Activated CD8-positive, alpha-beta memory T cell treated with anti-CD3 and anti-CD28 coated beads, Interleukin-2, amount 10 ng/mL, durations not matched to agents 7 days and 5 days (primary cell): ENCODE measurements around the gene ADA. TPM values are rescaled to one million over a fixed set of nuclear protein-coding genes. Genes with fewer than 3 reads are reported as not detected.

Source experiments
- ATAC-seq: fragments of 150-1000 bp; cut with Tn5 transposase; one replicate; pipeline ENCODE4 v1.10.0; 2021; ENCODE audit warnings: moderate library complexity
- CTCF ChIA-PET: fragments of 350-600 bp; sonication (Branson Sonifier 250); formaldehyde crosslinking; loops from one replicate; lab custom pipeline; 2021; ENCODE audit warnings: antibody characterized with exemption; lab: Charles Lee
- DNase-seq: peaks from one replicate; pipeline ENCODE4 v3.0.0-alpha.2; 2020
- H3K27ac Mint-ChIP-seq: one replicate; pipeline ENCODE4 v1.8.0; 2021; ENCODE audit warnings: mild to moderate bottlenecking, mixed read lengths
- H3K27me3 Mint-ChIP-seq: one replicate; pipeline ENCODE4 v1.8.0; 2021; ENCODE audit warnings: mixed read lengths
- H3K36me3 Mint-ChIP-seq: one replicate; pipeline ENCODE4 v1.8.0; 2021; ENCODE audit warnings: mild to moderate bottlenecking, mixed read lengths
- H3K4me1 Mint-ChIP-seq: one replicate; pipeline ENCODE4 v1.8.0; 2021; ENCODE audit warnings: mixed read lengths
- H3K4me3 Mint-ChIP-seq: one replicate; pipeline ENCODE4 v1.8.0; 2021; ENCODE audit warnings: mild to moderate bottlenecking, moderate library complexity, mixed read lengths
- H3K9me3 Mint-ChIP-seq: one replicate; pipeline ENCODE4 v1.8.0; 2022; ENCODE audit warnings: low read depth, mixed read lengths
- total RNA-seq, 2 experiments: library from RNA; stranded (reverse); gene quantifications; one replicate each; pipeline ENCODE4 v1.2.3, GENCODE V29; 2021

Gene ADA
- total RNA-seq, 2 experiments from 2014 or later: 81.4 to 114 TPM

DNA sequence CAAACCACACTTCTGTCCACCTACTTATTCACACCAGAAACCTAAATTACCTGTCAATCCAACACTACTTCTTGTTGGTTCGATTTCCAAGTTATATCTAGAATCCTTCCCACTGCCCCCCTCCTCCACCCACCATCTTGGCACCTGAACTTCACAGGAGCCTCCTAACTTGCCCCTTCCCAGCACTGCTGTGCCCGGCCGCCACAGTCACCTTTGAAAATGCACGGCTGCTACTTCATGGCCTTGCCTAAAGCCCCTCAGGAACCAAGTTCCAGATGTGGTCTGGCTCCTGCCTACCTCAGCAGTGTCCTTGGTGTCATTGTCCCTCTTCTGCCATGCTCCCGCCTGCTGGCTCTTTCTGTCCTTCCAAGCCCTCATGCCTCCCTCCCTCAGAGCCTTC, 37.9 kb downstream of the ADA start:
- DNase-seq (no peak), ATAC-seq (no peak)
- Mint-ChIP-seq H3K4me1 (peaks cover 30% of the 10 kb centered on the region), H3K27ac (no peak overlapping the region), H3K9me3 (no peaks in the 10 kb centered on the region), H3K27me3 (no peaks in the 10 kb centered on the region), H3K4me3 (no peak overlapping the region), H3K36me3 (peaks cover 14% of the 10 kb centered on the region)
- CTCF ChIA-PET: interaction anchor here (1.4 kb wide), 1 partner anchor 23 kb away, joined by 3 read pairs; no protein-coding TSS in a partner anchor

DNA sequence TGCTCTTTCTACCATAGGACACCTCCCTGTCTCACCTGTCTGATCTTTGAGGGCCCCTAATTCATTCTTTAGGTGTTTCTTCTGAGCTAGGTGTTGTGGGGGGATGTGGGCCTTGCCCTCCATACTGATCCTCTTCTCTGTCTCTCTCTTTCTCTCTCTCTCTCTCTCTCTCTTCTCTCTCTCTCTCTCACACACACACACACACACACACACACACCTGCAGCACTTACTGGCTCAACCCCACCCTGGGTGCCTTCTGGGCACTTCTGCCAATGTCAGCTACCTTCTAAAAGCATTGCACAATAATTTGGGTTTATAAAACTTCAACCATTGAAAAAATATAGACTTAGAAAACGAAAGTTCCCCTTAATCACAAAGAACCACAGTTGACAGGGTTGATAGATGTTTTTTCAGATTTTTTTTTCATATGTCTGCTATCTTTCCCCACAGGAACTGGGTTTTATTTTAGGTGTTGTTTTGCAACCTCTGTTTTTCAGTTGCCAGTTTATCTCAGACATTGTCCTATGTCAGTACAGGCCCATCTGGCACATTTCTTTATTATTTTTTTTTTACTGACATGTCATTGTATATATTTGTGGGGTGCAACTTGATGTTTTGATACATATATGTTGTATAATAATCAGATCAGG, 41.1 kb downstream of the ADA start:
- no peak for DNase-seq
- CTCF ChIA-PET: interaction anchor here (0.6 to 4.4 kb wide), 39 partner anchors 8 to 1117 kb away, joined by 3 to 36 read pairs (median 4); partner anchors contain the start of genes FITM2, SERINC3 and TTPAL
- ATAC-seq: no peak
- Mint-ChIP-seq H3K36me3 (peaks cover 4% of the 10 kb centered on the region), H3K27me3 (no peaks in the 10 kb centered on the region), H3K9me3 (no peaks in the 10 kb centered on the region), H3K4me1 (peaks cover 16% of the 10 kb centered on the region), H3K4me3 (no peak overlapping the region), H3K27ac (peak overlapping the region; percentile 70)

GRCh38 chr20:44609516-44610312, 41.8 kb downstream of the ADA start:
- Mint-ChIP-seq H3K27me3 (no peaks in the 10 kb centered on the region), H3K4me1 (peaks cover 10% of the 10 kb centered on the region), H3K4me3 (no peak overlapping the region), H3K9me3 (no peaks in the 10 kb centered on the region), H3K36me3 (peaks cover 2% of the 10 kb centered on the region), H3K27ac (peak overlapping the region; percentile 70)
- ATAC-seq: peak; percentile 98
- DNase-seq: peak; percentile 86
- CTCF ChIA-PET: interaction anchor here (0.6 to 4.4 kb wide), 42 partner anchors 8 to 1118 kb away, joined by 3 to 36 read pairs (median 4); partner anchors contain the start of genes FITM2, SERINC3 and TTPAL

GRCh38 chr20:44609006-44609515, 42.4 kb downstream of the ADA start:
- no peak overlapping the region for H3K4me3 Mint-ChIP-seq
- no peak overlapping the region for H3K27ac Mint-ChIP-seq

DNA sequence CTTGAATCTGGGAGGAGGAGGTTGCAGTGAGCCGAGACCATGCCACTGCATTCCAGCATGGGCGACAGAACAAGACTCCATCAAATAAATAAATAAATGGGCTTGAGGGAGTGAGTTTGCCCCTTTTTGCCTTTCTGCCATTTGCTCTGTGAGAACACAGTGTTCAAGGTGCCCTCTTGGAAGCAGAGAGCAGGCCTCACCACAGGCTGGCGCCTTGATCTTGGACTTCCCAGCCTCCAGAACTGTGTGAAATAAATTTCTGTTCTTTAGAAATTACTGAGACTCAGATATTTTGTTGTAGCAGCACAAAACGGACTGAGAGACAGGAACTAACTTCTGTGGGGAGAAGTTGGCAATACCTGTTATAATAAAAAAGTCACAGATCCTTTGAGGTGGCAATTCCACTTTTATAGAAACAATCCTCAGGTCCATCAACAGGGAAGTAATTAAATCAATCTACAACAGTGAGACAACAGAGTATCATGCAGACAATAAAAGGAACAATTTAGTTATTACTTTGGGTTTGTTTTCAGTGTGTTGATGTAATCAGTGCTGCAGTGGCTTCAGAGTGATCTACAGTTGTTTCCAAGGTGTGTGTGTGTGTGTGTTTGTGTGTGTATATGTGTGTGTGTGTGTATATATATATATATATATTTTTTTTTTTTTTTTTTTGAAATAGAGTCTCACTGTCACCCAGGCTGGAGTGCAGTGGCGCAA, 44.6 kb downstream of the ADA start:
- no peak for DNase-seq
- no peaks in the 10 kb centered on the region for H3K36me3 Mint-ChIP-seq
- CTCF ChIA-PET: no interaction called here
- H3K9me3 Mint-ChIP-seq: no peaks in the 10 kb centered on the region
- ATAC-seq: no peak
- peaks cover 10% of the 10 kb centered on the region for H3K4me1 Mint-ChIP-seq
- no peaks in the 10 kb centered on the region for H3K27me3 Mint-ChIP-seq
- no peak overlapping the region for H3K4me3 Mint-ChIP-seq
- H3K27ac Mint-ChIP-seq: no peak overlapping the region

More at GRCh38 chr20:44609006-44609515, 42.4 kb downstream of the ADA start:
- CTCF ChIA-PET: interaction anchor here (0.8 to 4.4 kb wide), 17 partner anchors 9 to 392 kb away, joined by 3 to 36 read pairs (median 8); partner anchors contain the start of gene TTPAL
- Mint-ChIP-seq H3K27me3 (no peaks in the 10 kb centered on the region), H3K9me3 (no peaks in the 10 kb centered on the region), H3K4me1 (peaks cover 10% of the 10 kb centered on the region), H3K36me3 (no peaks in the 10 kb centered on the region)
- ATAC-seq (no peak), DNase-seq (no peak)

GRCh38 chr20:44603327-44603726, 48.2 kb downstream of the ADA start:
- no peaks in the 10 kb centered on the region for H3K27me3 Mint-ChIP-seq
- no peak for DNase-seq
- ATAC-seq: no peak
- no peaks in the 10 kb centered on the region for H3K9me3 Mint-ChIP-seq
- no peaks in the 10 kb centered on the region for H3K36me3 Mint-ChIP-seq
- peaks cover 8% of the 10 kb centered on the region for H3K4me1 Mint-ChIP-seq
- CTCF ChIA-PET: interaction anchor here (0.9 to 2.2 kb wide), 5 partner anchors 11 to 100 kb away, joined by 3 to 6 read pairs (median 4); partner anchors contain the start of gene SERINC3
- H3K4me3 Mint-ChIP-seq: no peak overlapping the region
- H3K27ac Mint-ChIP-seq: no peak overlapping the region

GRCh38 chr20:44601801-44602204, 49.7 kb downstream of the ADA start:
- no peaks in the 10 kb centered on the region for H3K9me3 Mint-ChIP-seq
- CTCF ChIA-PET: interaction anchor here (1.3 kb wide), 1 partner anchor 8 kb away, joined by 4 read pairs; no protein-coding TSS in a partner anchor
- no peaks in the 10 kb centered on the region for H3K27me3 Mint-ChIP-seq
- peaks cover 11% of the 10 kb centered on the region for H3K4me1 Mint-ChIP-seq
- H3K27ac Mint-ChIP-seq: no peak overlapping the region
- no peaks in the 10 kb centered on the region for H3K36me3 Mint-ChIP-seq
- H3K4me3 Mint-ChIP-seq: no peak overlapping the region
- ATAC-seq (no peak), DNase-seq (no peak)

DNA sequence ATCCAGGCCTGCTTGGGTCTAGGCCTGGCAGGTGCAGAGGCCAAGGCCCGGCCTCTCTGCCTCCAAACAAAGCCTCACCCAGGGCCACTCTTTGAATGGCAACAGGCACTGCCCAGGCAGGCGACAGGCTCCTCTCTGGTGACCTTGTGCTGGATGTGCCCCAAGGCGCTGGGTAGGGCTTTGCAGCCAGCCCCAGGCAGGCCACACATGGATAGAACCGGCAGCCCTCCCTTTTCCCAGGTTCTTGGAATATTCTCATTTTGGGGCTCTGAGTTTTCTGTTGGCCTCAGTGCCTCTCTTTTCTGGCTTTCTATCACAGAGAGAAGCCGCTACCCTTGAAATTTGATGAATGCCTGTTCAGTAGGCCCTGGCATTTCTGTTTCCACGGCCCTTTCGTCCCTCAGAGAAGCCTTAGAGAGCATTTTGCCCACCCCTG, 50.2 kb downstream of the ADA start:
- H3K4me1 Mint-ChIP-seq: peaks cover 11% of the 10 kb centered on the region
- H3K27ac Mint-ChIP-seq: no peak overlapping the region
- no peaks in the 10 kb centered on the region for H3K27me3 Mint-ChIP-seq
- ATAC-seq (no peak), DNase-seq (no peak)
- H3K4me3 Mint-ChIP-seq: no peak overlapping the region
- H3K36me3 Mint-ChIP-seq: no peaks in the 10 kb centered on the region
- CTCF ChIA-PET: interaction anchor here (1.3 kb wide), 1 partner anchor 9 kb away, joined by 4 read pairs; no protein-coding TSS in a partner anchor
- no peaks in the 10 kb centered on the region for H3K9me3 Mint-ChIP-seq

DNA sequence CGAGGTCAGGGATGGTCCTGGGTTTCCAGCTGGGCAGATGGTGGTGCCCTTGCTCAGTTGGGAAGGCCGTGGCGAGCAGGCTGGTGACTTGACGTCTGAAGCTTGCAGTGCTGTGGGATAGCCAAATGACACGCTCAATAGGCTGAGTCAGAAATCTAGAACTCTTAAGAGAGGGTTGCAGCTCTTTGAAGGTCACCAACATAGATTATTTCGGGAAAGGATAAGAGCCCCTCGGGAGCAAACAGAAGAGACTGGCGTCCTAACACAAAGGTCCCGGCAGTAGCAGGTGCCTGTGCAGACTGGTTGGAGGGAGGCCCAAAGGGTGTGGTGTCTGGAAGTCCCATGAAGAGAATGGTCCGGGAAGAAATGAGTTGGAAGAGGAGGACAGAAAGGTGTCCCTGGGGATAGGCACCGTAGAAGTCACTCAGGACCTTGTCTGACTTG, 50.7 kb downstream of the ADA start:
- Mint-ChIP-seq H3K4me1 (peaks cover 11% of the 10 kb centered on the region), H3K9me3 (no peaks in the 10 kb centered on the region), H3K27me3 (no peaks in the 10 kb centered on the region), H3K4me3 (no peak overlapping the region), H3K27ac (no peak overlapping the region), H3K36me3 (no peaks in the 10 kb centered on the region)
- ATAC-seq: no peak
- CTCF ChIA-PET: interaction anchor here (1.3 kb wide), 1 partner anchor 14 kb away, joined by 3 read pairs; no protein-coding TSS in a partner anchor
- no peak for DNase-seq

DNA sequence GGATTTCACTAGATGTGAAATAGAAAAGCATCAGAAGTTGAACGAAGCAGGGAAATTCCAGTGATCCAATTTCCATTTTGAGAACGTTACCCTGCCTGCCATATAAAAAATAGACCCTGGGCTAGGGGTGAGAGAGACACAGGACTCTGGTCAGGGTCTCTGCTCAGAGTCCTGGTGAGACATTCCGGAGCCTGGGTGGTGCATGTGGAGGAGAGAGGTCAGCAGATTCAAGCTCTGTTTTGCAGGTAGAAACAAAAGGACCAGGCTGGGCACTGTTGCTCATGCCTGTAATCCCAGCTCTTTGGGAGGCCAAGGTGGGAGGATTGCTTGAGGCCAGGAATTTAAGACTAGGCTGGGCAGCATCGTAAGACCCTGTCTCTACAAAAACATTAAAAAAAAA, 51.2 kb downstream of the ADA start:
- Mint-ChIP-seq H3K4me1 (peaks cover 11% of the 10 kb centered on the region), H3K27me3 (no peaks in the 10 kb centered on the region), H3K9me3 (no peaks in the 10 kb centered on the region), H3K4me3 (no peak overlapping the region), H3K27ac (no peak overlapping the region), H3K36me3 (no peaks in the 10 kb centered on the region)
- ATAC-seq (no peak), DNase-seq (no peak)
- CTCF ChIA-PET: interaction anchor here (1.3 kb wide), 1 partner anchor 14 kb away, joined by 3 read pairs; no protein-coding TSS in a partner anchor

GRCh38 chr20:44599715-44600114, 51.8 kb downstream of the ADA start:
- Mint-ChIP-seq H3K9me3 (no peaks in the 10 kb centered on the region), H3K4me1 (peaks cover 11% of the 10 kb centered on the region), H3K27ac (no peak overlapping the region), H3K4me3 (no peak overlapping the region), H3K27me3 (no peaks in the 10 kb centered on the region), H3K36me3 (no peaks in the 10 kb centered on the region)
- CTCF ChIA-PET: interaction anchor here (1.3 kb wide), 1 partner anchor 13 kb away, joined by 3 read pairs; no protein-coding TSS in a partner anchor
- no peak for DNase-seq
- no peak for ATAC-seq

GRCh38 chr20:44598423-44599305, 52.8 kb downstream of the ADA start:
- H3K27ac Mint-ChIP-seq: peak overlapping the region; percentile 58
- H3K4me3 Mint-ChIP-seq: peak overlapping the region; percentile 44
- peaks cover 11% of the 10 kb centered on the region for H3K4me1 Mint-ChIP-seq
- ATAC-seq (peak; percentile 76), DNase-seq (no peak)
- no peaks in the 10 kb centered on the region for H3K27me3 Mint-ChIP-seq
- no peaks in the 10 kb centered on the region for H3K36me3 Mint-ChIP-seq
- CTCF ChIA-PET: interaction anchor here (0.8 to 2.6 kb wide), 7 partner anchors 10 to 216 kb away, joined by 3 to 12 read pairs (median 3); partner anchors contain the start of gene SERINC3
- no peaks in the 10 kb centered on the region for H3K9me3 Mint-ChIP-seq
